SIG-M5 treated with dmso at 0.1 percent for 504 hours (cell line): ENCODE measurements around the gene CDH16.
"Not testable (repeated sequence)": the region's sequence is repeated elsewhere in the genome, so short reads cannot be mapped to it uniquely, and the experiment has no call there.

Experiments
- DNase-seq: peaks from one replicate; lab custom pipeline; 2025; ENCODE audit not compliant: unreplicated experiment; lab: John Stamatoyannopoulos, UW

CDH16 gene

GRCh38 chr16:66898933-66899309, 19.8 kb downstream of the CDH16 start:
- DNase-seq: no peak

- no peak for DNase-seq
Measured at GRCh38 chr16:66898207-66898606, 20.5 kb downstream of the CDH16 start.

- not testable (repeated sequence) for DNase-seq
Measured at GRCh38 chr16:66896682-66897081, 22.0 kb downstream of the CDH16 start.

- no peak for DNase-seq
Measured at GRCh38 chr16:66895999-66896398, 22.7 kb downstream of the CDH16 start.

- no peak for DNase-seq
Measured at GRCh38 chr16:66895689-66895979, 23.1 kb downstream of the CDH16 start.

GRCh38 chr16:66894948-66895688, 23.6 kb downstream of the CDH16 start:
- DNase-seq: peak; percentile 57

- DNase-seq: no peak
Measured at GRCh38 chr16:66894055-66894454, 24.6 kb downstream of the CDH16 start.

- DNase-seq: no peak
Measured at GRCh38 chr16:66891797-66892196, 26.9 kb downstream of the CDH16 start.

GRCh38 chr16:66891360-66891759, 27.3 kb downstream of the CDH16 start:
- no peak for DNase-seq

- no peak for DNase-seq
Measured at GRCh38 chr16:66890799-66891198, 27.9 kb downstream of the CDH16 start.

GRCh38 chr16:66889622-66890021, 29.1 kb downstream of the CDH16 start:
- DNase-seq: no peak

- DNase-seq: no peak
Measured at GRCh38 chr16:66888647-66889615, 29.8 kb downstream of the CDH16 start.

- DNase-seq: no peak
Measured at GRCh38 chr16:66886914-66887313, 31.8 kb downstream of the CDH16 start.

- DNase-seq: no peak
Measured at GRCh38 chr16:66886321-66886720, 32.4 kb downstream of the CDH16 start.

GRCh38 chr16:66885491-66885890, 33.2 kb downstream of the CDH16 start:
- no peak for DNase-seq

GRCh38 chr16:66882702-66883101, 36.0 kb downstream of the CDH16 start:
- DNase-seq: no peak

GRCh38 chr16:66881964-66882508, 36.6 kb downstream of the CDH16 start:
- DNase-seq: no peak

GRCh38 chr16:66881560-66881959, 37.1 kb downstream of the CDH16 start:
- DNase-seq: no peak

- no peak for DNase-seq
Measured at GRCh38 chr16:66881014-66881417, 37.7 kb downstream of the CDH16 start.

- DNase-seq: peak; percentile 86
Measured at GRCh38 chr16:66880288-66881013, 38.2 kb downstream of the CDH16 start, which contains the start of gene PDP2. PDP2 (plus strand) TSS chr16:66880515; CDS start chr16:66884285, 3,770 bp downstream.

- DNase-seq: peak; percentile 79
Measured at GRCh38 chr16:66878067-66878466, 40.6 kb downstream of the CDH16 start.
